GM12875 (cell line): Measurements from ENCODE around the gene SLC22A17.

Experiments used
- H3K4me3 ChIP-seq: one replicate; pipeline ENCODE4 v1.5.1; 2011; ENCODE audit warnings: low read depth, low read length, control low read depth
- CTCF ChIP-seq: IDR thresholded peaks from 2 replicates; pipeline ENCODE4 v1.5.1; 2011; ENCODE audit warnings: low read depth, mild to moderate bottlenecking, control low read depth, inconsistent platforms, low read length, moderate library complexity, borderline replicate concordance; ENCODE audit not compliant: insufficient read depth

SLC22A17 gene

GRCh38 chr14:23347406-23348296, 5.0 kb downstream of the SLC22A17 start:
- no peak for TF ChIP-seq CTCF
- no peak overlapping the region for H3K4me3 ChIP-seq

GRCh38 chr14:23346693-23347405, 5.8 kb downstream of the SLC22A17 start:
- H3K4me3 ChIP-seq = no peak overlapping the region
- no peak for TF ChIP-seq CTCF

GRCh38 chr14:23345987-23346692, 6.5 kb downstream of the SLC22A17 start:
- no peak overlapping the region for H3K4me3 ChIP-seq
- no peak for TF ChIP-seq CTCF

GRCh38 chr14:23344481-23344880, 8.2 kb downstream of the SLC22A17 start:
- H3K4me3 ChIP-seq = no peak overlapping the region
- no peak for TF ChIP-seq CTCF

GRCh38 chr14:23339506-23340268, 13.0 kb downstream of the SLC22A17 start:
- no peak for TF ChIP-seq CTCF
- no peak overlapping the region for H3K4me3 ChIP-seq

- no peak overlapping the region for H3K4me3 ChIP-seq
- no peak for TF ChIP-seq CTCF
These were observed 17.1 kb downstream of the SLC22A17 start for GRCh38 chr14:23335623-23336022.
